Measurements from ENCODE around the gene SAPCD2.

The SAPCD2 gene

GRCh38 chr9:137028263-137029057 lies 41.9 kb downstream of the SAPCD2 start:
- TF ChIP-seq, protein P1, sequence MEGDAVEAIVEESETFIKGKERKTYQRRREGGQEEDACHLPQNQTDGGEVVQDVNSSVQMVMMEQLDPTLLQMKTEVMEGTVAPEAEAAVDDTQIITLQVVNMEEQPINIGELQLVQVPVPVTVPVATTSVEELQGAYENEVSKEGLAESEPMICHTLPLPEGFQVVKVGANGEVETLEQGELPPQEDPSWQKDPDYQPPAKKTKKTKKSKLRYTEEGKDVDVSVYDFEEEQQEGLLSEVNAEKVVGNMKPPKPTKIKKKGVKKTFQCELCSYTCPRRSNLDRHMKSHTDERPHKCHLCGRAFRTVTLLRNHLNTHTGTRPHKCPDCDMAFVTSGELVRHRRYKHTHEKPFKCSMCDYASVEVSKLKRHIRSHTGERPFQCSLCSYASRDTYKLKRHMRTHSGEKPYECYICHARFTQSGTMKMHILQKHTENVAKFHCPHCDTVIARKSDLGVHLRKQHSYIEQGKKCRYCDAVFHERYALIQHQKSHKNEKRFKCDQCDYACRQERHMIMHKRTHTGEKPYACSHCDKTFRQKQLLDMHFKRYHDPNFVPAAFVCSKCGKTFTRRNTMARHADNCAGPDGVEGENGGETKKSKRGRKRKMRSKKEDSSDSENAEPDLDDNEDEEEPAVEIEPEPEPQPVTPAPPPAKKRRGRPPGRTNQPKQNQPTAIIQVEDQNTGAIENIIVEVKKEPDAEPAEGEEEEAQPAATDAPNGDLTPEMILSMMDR (IDR thresholded peaks at IDR 0.05; ENCODE audit: low read depth, low read length, missing control alignments) = peak; percentile 3
- in situ Hi-C loops (cut with HindIII; ENCODE audit: low sequenced_read_pairs) = loop anchor here (25.0 kb wide), 1 partner anchor 241 kb away; the partner anchor contains the start of genes CCDC183 and TMEM141
- H3K4me3 ChIP-seq (ENCODE audit: low read depth, low read length) = peak overlapping the region; percentile 42
- no peak for DNase-seq (ENCODE audit: low read depth)

GRCh38 chr9:137027369-137028262 lies 42.7 kb downstream of the SAPCD2 start, which contains the start of gene ABCA2:
TSS of gene ABCA2 (minus strand) at chr9:137028237. CDS start at chr9:137028140, 97 bp downstream.
- DNase-seq (ENCODE audit: low read depth) = no peak
- in situ Hi-C loops (cut with HindIII; ENCODE audit: low sequenced_read_pairs) = loop anchor here (25.0 kb wide), 1 partner anchor 240 kb away; the partner anchor contains the start of genes CCDC183 and TMEM141
- H3K4me3 ChIP-seq (ENCODE audit: low read depth, low read length) = peak within 1 kb of the TSS; percentile 42
- TF ChIP-seq, protein P1 (IDR thresholded peaks at IDR 0.05; ENCODE audit: low read depth, low read length, missing control alignments) = no peak

DNA sequence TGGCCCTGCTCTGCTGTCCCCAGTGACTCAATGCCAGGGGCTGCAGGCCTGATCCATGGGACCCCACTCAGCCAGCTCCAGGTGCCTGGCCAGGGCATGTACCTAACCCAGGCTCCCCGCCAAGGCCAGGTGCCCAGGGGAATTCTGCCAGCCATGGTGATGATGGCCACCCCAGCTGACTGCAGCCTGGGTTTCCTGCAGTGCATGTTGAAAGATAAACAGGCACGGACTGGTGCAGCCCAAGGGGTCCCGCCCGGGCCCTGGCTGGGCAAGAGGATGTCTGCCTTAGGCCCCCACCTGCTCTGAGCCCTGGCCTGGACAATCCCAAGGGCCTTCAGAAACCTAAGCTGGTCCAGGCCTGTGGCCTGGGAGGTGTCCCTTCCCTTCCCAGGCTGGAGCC lies 43.5 kb downstream of the SAPCD2 start:
- DNase-seq (ENCODE audit: low read depth) = no peak
- no peak overlapping the region for H3K4me3 ChIP-seq (ENCODE audit: low read depth, low read length)
- TF ChIP-seq, protein P1 (IDR thresholded peaks at IDR 0.05; ENCODE audit: low read depth, low read length, missing control alignments) = no peak
- in situ Hi-C loops (cut with HindIII; ENCODE audit: low sequenced_read_pairs) = loop anchor here (25.0 kb wide), 1 partner anchor 240 kb away; the partner anchor contains the start of genes CCDC183 and TMEM141

DNA sequence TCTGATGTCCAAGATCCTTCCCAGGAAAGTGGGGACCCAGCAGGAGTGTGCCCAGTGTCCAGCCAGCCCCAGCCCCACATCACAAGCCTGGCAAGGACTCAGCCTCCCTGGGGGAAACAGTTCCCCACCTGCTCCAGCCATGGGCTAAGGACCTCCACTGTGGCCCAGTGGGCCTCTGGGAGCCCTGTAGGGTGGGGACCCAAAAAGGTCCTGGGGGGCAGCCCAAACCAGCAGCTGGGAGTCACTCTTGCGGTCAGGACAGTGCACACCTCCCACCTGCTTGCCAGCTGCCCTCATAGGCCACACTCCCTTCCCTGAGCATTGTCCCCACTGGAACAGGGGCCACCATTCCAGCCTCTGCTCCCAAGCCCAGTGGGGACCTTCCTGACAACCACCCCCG lies 44.0 kb downstream of the SAPCD2 start:
- H3K4me3 ChIP-seq (ENCODE audit: low read depth, low read length) = no peak overlapping the region
- in situ Hi-C loops (cut with HindIII; ENCODE audit: low sequenced_read_pairs) = loop anchor here (25.0 kb wide), 1 partner anchor 239 kb away; the partner anchor contains the start of genes CCDC183 and TMEM141
- TF ChIP-seq, protein P1 (IDR thresholded peaks at IDR 0.05; ENCODE audit: low read depth, low read length, missing control alignments) = no peak
- no peak for DNase-seq (ENCODE audit: low read depth)

- TF ChIP-seq, protein P1 (IDR thresholded peaks at IDR 0.05; ENCODE audit: low read depth, low read length, missing control alignments) = no peak
- DNase-seq (ENCODE audit: low read depth) = no peak
- in situ Hi-C loops (cut with HindIII; ENCODE audit: low sequenced_read_pairs) = loop anchor here (25.0 kb wide), 1 partner anchor 238 kb away; the partner anchor contains the start of genes CCDC183 and TMEM141
- no peak overlapping the region for H3K4me3 ChIP-seq (ENCODE audit: low read depth, low read length)
Observed at GRCh38 chr9:137025517-137025966, 44.8 kb downstream of the SAPCD2 start.

GRCh38 chr9:137023583-137023991 lies 46.8 kb downstream of the SAPCD2 start:
- DNase-seq (ENCODE audit: low read depth) = no peak
- TF ChIP-seq, protein P1 (IDR thresholded peaks at IDR 0.05; ENCODE audit: low read depth, low read length, missing control alignments) = no peak

More at GRCh38 chr9:137023583-137023991, 46.8 kb downstream of the SAPCD2 start:
- in situ Hi-C loops (cut with HindIII; ENCODE audit: low sequenced_read_pairs) = no loop called here
- no peak overlapping the region for H3K4me3 ChIP-seq (ENCODE audit: low read depth, low read length)

Data from astrocyte of the cerebellum (primary cell).